NCI-H1048 (cell line): ENCODE results near the gene LTC4S.
"Not testable (repeated sequence)": the region's sequence is repeated elsewhere in the genome, so short reads cannot be mapped to it uniquely, and the experiment has no call there.

Source experiments
- DNase-seq: peaks from one replicate; lab custom pipeline; 2025; lab: John Stamatoyannopoulos, UW

LTC4S gene

GRCh38 chr5:179793468-179794139 is at the start of gene LTC4S:
Gene LTC4S, plus strand, starts transcription at chr5:179793986. Its CDS starts 95 bp downstream, at chr5:179794081.
- DNase-seq: no peak

- not testable (repeated sequence) for DNase-seq
Measured at GRCh38 chr5:179744106-179744505, 49.7 kb upstream of the LTC4S start.

GRCh38 chr5:179746872-179747271 is 46.9 kb upstream of the LTC4S start:
- DNase-seq: no peak

DNA sequence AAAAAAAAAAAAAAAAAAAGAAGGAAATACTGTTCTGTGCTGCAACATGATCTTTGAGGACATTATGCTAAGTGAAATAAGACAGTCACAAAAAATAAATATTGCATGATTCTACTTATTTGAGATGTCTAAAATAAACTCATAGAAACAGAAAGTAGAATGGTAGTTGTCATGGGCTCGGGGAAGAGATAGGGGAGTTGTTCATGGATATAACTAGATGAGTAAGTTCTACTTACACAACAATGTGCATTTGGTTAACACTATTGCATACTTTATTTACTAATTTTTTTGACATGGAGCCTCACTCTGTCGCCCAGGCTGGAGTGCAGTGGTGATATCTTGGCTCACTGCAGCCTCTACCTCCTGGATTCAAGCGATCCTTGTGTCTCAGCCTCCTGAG is 46.0 kb upstream of the LTC4S start:
- DNase-seq: no peak

DNA sequence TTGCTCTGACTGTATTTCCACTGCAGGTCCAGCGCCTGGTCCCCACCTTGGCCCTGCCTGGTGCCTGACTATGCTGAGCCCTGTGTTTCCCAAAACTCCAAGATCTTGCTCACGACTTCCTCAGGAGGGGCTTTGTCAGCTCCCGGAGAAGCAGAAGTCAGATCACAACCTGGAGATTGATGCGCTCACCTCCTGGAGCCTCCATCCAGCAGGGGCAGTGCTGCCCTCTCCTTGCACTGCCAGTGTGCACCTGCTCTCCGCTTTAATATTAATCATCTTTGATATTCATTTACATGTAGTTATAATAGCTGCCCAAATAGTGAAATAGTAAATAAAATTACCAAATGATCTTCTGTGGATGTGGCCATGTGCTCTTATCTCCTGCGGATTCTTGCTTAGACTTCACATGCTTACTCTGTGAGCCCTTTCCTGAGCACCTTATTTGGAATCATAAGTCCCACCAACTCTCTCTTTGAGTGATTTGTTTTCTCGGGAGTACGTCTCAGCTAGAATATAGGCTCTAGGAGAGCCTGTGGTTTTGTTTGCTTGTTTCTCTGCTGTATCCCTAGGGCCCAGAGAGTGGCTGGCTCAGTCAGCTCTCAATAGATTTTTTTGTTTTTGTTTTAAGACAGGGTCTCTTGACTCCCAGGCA is 43.8 kb upstream of the LTC4S start:
- no peak for DNase-seq

GRCh38 chr5:179753971-179754370 is 39.8 kb upstream of the LTC4S start:
- DNase-seq: no peak

DNA sequence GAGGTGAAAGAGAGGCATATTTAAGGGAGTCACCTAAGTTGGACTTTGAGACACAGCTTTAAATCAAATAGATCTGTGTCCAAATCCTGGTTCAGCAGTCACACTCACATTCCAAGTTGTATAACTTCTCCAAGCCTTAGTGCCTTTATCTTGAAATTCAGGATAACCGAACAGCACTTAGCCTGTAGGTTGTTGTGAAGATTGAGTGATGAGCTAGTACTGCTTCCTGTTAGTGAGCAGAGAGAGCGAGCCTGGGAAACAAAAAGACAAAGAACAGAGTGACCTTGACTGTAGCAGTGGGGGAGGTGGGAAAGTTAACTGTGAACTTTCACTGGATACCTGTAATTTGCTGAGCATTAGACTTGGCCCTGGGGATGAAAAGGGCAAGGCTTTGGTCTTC is 38.8 kb upstream of the LTC4S start:
- no peak for DNase-seq

- no peak for DNase-seq
Measured at GRCh38 chr5:179758955-179759354, 34.8 kb upstream of the LTC4S start.

- no peak for DNase-seq
Measured at GRCh38 chr5:179759581-179760551, 33.9 kb upstream of the LTC4S start.

GRCh38 chr5:179762079-179762780 is 31.6 kb upstream of the LTC4S start:
- no peak for DNase-seq

DNA sequence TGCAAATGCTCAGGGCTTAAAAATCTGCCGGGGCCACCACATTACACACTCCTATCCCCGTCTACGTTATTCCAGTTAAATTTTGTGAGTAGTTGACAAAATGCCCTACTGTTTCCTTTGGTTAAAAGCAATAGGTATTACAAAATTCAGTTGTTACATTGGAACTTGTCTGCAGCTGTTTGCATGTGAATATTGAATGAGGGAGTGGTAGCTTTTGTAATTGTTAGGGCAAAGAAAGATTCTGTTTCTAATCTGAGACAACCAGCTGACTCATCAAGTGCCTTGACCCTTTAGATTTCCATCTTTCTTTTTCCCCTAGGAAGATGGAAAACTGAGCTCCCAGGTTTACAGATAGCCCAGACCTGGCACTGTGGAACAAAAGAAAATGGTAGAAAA is 31.0 kb upstream of the LTC4S start:
- no peak for DNase-seq

GRCh38 chr5:179763215-179763945 is 30.4 kb upstream of the LTC4S start:
- DNase-seq: peak; percentile 43

- no peak for DNase-seq
Measured at GRCh38 chr5:179764056-179764455, 29.7 kb upstream of the LTC4S start.

- no peak for DNase-seq
Measured at GRCh38 chr5:179765400-179765799, 28.4 kb upstream of the LTC4S start.

DNA sequence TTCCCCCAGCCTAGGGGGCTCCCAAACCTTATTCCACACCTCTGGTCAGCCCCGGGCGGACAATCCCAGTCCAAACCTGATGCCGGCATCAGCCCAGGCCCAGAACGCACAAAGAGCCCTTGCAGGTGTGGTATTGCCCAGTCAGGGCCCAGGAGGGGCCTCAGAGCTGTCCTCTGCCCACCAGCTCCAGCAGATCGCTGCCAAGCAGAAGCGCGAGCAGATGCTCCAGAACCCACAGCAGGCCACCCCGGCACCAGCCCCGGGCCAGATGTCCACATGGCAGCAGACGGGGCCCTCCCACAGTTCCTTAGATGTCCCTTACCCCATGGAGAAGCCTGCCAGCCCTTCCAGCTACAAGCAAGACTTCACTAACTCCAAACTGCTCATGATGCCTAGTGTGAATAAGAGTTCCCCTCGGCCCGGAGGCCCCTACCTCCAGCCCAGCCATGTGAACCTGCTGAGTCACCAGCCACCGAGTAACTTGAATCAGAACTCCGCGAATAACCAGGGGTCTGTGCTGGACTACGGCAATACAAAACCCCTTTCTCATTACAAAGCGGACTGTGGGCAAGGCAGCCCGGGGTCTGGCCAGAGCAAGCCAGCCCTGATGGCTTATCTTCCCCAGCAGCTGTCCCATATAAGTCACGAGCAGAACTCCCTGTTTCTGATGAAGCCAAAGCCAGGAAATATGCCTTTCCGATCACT is 27.6 kb upstream of the LTC4S start:
- no peak for DNase-seq

DNA sequence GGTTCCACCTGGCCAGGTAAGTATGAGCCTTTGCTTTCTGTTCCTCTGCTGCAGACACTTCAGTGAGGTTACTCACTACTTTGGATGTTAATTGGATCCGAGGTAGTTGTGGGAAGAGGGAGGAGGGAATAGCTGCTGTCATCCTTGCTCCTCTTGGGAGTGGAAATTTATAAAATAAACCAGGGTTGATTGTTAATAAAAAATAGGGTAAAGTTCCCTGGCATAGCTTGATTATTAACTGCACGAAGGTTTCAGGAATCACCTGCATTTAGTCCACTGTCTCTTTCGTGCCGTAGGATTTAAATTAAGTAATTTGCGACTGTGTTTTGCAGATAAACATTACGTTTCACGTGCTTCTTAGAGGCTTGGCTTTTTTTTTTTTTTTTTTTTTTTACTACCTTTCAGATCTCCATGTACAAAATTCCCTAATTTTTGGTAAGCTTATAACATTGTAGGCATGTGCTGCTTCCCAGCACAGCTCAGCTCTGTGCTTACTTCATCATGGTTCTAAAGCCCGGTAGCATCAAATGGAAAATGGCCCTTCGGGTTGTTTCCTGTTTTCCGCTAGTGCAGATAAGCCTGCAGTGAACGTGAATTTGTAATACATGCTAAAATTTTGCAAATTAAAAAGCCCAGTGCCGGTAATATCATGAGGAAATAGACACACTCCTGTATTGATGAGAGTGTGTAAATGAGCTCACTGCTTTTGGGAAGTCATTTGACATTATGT is 26.9 kb upstream of the LTC4S start:
- no peak for DNase-seq

DNA sequence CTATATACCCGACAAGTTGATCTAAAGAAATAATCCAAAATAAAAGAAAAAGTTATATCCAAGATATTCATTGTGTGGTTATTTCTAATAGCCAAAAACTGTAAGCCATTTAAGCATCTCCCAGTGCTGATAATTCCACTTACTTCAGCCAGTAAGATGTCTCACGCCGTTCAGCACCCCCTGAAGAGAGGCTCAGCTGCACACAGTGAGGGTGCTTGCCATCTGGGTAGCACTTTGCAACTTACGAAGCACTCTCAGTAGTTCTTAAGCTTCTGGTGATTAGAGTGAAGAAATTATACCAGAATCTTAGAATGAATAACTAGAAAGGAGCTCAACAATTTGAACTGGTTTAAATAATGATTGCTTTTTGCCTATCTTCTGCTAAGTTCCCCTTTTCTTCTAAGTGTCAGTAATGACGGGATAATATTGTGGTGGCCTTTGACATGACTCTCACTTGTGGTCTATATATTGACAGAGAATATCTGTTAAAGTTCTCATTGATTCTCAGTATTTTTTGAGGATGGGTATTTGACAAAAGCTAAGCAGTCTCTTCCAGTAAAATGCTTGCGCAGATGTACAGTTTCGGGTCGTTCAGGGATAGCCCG is 26.2 kb upstream of the LTC4S start:
- DNase-seq: no peak

DNA sequence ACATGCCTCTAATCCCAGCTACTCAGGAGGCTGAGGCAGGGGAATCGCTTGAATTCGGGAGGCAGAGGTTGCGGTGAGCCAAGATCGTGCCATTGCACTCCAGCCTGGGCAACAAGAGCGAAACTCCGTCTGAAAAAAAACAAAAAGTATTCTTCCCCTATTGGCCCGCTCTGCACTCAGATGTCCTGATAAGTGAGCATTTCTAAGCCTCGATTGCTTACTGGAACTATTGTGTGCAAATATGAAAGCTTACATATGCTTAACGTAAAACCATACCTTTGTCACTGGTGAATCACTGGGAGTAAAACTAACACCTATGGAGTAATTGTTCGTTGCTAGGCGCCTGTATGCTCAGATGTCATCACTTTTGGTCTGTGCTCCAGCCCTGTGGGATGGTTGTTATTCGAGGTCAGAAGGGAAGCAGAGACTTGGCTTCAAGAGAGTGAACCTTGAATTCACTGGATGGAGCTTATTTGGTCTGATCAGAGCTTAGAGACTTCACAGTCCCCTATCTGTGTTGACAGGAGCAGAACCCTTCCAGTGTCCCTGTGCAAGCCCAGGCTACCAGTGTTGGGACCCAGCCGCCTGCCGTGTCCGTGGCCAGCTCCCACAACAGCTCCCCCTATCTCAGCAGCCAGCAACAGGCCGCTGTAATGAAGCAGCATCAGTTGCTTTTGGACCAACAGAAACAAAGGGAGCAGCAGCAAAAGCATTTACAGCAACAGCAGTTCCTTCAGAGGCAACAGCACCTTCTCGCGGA is 25.3 kb upstream of the LTC4S start:
- no peak for DNase-seq

GRCh38 chr5:179769271-179769670 is 24.5 kb upstream of the LTC4S start:
- no peak for DNase-seq
